ENCODE data around the gene C10orf95.

Gene C10orf95

DNA sequence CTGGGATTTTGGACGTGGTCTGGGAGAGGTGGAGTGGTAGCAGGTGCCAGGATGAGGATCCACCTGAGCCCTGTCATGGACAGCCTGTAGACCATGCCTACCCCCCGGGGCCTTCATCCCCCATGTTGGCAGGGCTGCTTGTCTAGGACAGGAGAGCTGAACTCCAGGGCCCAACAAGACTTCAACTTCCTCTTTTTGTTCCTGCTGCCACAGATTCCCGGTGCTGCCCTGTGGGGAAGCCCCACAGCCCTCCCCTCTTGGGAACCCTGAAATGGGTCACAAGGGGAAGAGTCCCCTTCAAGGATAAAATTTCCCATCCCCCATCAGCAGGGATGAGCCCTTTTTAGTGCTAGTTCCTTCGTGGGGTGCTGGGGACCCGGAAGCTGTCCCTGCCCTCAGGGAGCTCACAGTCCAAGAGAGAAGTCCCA is 17.7 kb downstream of the C10orf95 start:
- no peak overlapping the region for H3K27ac ChIP-seq
- TF ChIP-seq, protein P1, sequence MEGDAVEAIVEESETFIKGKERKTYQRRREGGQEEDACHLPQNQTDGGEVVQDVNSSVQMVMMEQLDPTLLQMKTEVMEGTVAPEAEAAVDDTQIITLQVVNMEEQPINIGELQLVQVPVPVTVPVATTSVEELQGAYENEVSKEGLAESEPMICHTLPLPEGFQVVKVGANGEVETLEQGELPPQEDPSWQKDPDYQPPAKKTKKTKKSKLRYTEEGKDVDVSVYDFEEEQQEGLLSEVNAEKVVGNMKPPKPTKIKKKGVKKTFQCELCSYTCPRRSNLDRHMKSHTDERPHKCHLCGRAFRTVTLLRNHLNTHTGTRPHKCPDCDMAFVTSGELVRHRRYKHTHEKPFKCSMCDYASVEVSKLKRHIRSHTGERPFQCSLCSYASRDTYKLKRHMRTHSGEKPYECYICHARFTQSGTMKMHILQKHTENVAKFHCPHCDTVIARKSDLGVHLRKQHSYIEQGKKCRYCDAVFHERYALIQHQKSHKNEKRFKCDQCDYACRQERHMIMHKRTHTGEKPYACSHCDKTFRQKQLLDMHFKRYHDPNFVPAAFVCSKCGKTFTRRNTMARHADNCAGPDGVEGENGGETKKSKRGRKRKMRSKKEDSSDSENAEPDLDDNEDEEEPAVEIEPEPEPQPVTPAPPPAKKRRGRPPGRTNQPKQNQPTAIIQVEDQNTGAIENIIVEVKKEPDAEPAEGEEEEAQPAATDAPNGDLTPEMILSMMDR (IDR thresholded peaks at IDR 0.05; ENCODE audit: low read depth, low read length, missing control alignments): no peak

DNA sequence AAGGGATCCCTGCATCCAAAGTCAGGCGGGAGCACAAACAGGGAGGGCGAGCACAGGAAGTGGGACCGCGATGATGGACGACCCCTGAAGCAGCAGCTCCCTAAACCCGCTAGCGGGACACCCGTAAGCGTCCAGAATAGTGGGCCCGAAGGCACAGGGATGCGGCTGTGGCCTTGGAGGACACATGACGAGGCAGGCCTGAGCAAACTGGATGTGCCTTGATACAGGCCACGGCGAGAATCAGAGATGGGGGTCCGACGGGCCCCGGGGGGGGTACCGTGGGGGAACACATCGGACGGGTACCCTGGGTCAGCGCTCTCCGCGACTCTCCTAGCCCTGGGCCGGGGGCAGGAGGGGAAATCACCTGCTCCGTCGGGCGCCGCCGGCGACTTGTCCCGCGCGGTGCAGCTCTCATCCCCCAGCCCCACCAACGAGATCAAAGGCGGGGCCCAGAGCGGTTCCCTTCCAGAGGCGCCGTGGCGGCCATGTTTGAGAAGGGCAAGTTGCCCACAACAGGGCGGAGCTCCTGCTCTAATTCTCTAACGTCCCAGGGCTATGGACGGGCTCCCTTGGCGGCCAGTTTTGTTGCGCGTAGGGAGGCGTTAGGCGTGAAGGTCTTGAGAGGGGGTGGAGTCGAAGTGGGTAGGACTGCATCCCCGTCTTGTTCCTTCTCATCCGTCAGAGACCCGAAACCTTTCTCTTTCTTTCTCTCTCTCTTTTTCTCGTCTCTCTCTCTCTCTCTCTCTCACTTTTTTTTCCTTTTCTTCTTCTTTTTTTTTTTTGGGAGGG is 19.0 kb downstream of the C10orf95 start, which contains the start of gene CUEDC2:
CUEDC2 (minus strand) TSS at position 413 of the 789 bp plus-strand sequence. CDS start 7,386 bp downstream, outside the sequence.
- in situ Hi-C loops (cut with HindIII; ENCODE audit: low pct_ligation_motif_present, low sequenced_read_pairs): no loop called here

More for the DNA sequence above, 17.7 kb downstream of the C10orf95 start:
- Histone ChIP-seq H3K36me3 (replicated peaks) (no peaks in the 10 kb centered on the region), H3K4me3 (ENCODE audit: low read depth, low read length) (no peak overlapping the region), H3K27me3 (replicated peaks) (no peaks in the 10 kb centered on the region)
- in situ Hi-C loops (cut with HindIII; ENCODE audit: low pct_ligation_motif_present, low sequenced_read_pairs): no loop called here
- DNase-seq: no peak

DNA sequence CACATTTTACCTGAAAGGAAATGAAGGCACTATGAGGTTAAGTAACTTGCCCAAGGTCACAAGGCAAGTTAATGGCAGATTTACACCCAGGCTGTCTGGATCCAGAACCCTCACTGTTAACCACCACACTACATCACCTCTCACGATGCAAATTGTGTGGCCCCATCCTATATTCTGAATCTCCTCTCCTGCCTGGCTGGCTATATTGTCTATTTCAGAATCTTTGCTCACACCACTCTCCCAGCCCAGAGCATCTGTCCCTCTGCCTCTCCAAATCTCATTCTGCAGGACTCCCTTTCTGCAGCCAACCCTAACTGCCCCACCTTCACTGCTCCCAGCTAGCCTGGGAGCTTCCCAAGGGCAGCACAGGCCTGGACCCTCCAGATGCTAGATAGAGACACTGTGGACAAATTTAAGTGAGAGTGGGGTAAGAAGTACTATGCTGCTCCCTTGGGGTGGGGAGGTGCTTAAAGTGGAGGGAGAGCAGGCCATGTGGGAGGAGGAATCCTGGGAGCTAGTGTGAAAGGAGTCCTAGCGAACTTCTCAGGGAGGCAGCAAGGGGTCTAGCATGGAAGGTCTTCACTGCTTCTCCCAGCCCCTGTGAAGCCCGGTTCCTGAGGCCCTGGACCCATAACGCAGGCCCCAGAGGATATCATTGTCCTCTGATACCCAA is 19.8 kb downstream of the C10orf95 start:
- no peaks in the 10 kb centered on the region for H3K27me3 ChIP-seq (replicated peaks)
- no peak for DNase-seq
- TF ChIP-seq, protein P1 (IDR thresholded peaks at IDR 0.05; ENCODE audit: low read depth, low read length, missing control alignments): peak; percentile 11
- in situ Hi-C loops (cut with HindIII; ENCODE audit: low pct_ligation_motif_present, low sequenced_read_pairs): no loop called here
- H3K4me3 ChIP-seq (ENCODE audit: low read depth, low read length): peak overlapping the region; percentile 91
- peak overlapping the region; percentile 52 for H3K27ac ChIP-seq
- no peaks in the 10 kb centered on the region for H3K36me3 ChIP-seq (replicated peaks)

More for the DNA sequence above, 19.0 kb downstream of the C10orf95 start, which contains the start of gene CUEDC2:
- H3K27me3 ChIP-seq (replicated peaks): no peaks in the 10 kb centered on the region
- no peaks in the 10 kb centered on the region for H3K36me3 ChIP-seq (replicated peaks)
- peak within 1 kb of the TSS; percentile 52 for H3K27ac ChIP-seq
- TF ChIP-seq, protein P1 (IDR thresholded peaks at IDR 0.05; ENCODE audit: low read depth, low read length, missing control alignments): no peak
- DNase-seq: peak; percentile 94
- H3K4me3 ChIP-seq (ENCODE audit: low read depth, low read length): peak within 1 kb of the TSS; percentile 91

DNA sequence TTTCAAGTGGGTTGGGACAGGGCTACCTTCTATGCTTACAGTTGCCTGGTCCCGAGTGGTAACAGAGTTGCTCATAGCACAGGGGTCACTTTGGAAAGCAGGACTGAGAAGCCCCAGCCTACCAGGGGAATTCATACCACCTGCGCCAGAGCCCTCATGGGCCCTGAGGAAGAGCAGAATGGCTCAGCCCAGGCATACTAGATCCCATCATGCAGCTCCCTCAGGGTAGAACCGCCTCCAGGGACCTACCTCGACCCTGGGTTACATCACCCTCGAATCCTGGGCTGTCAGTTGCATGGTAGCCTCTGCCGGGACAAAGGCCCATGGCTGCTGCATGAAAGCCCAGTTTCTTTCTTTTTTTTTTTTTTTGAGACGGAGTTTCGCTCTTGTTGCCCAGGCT is 21.9 kb downstream of the C10orf95 start:
- in situ Hi-C loops (cut with HindIII; ENCODE audit: low pct_ligation_motif_present, low sequenced_read_pairs): no loop called here
- TF ChIP-seq, protein P1 (IDR thresholded peaks at IDR 0.05; ENCODE audit: low read depth, low read length, missing control alignments): no peak
- Histone ChIP-seq H3K27me3 (replicated peaks) (no peaks in the 10 kb centered on the region), H3K36me3 (replicated peaks) (no peaks in the 10 kb centered on the region), H3K4me3 (ENCODE audit: low read depth, low read length) (no peak overlapping the region), H3K27ac (no peak overlapping the region)
- no peak for DNase-seq

DNA sequence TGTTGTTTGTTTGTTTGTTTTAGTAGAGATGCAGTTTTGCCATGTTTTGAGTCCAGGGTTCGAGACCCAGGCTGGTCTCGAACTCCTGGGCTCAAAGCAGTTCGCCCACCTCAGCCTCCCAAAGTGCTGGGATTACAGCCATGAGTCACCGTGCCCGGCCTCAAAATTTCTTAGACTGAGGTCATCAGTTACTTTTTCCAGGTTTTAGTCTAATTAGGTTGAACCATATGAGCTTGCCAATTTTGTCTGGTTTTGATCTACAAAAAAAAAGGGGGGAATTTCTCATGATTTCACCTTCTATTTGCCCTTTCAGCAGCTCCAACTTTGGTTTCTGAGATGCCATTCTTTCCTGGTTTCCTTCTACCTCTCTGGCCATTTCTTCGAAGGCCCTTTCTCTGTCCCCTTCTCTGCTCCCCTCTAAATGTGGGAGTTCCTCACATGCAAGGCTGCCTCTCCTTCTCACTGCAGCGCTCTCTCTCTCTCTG is 24.5 kb downstream of the C10orf95 start:
- in situ Hi-C loops (cut with HindIII; ENCODE audit: low pct_ligation_motif_present, low sequenced_read_pairs): no loop called here
- no peak overlapping the region for H3K27ac ChIP-seq
- no peaks in the 10 kb centered on the region for H3K27me3 ChIP-seq (replicated peaks)
- H3K36me3 ChIP-seq (replicated peaks): peaks cover 7% of the 10 kb centered on the region
- no peak overlapping the region for H3K4me3 ChIP-seq (ENCODE audit: low read depth, low read length)
- DNase-seq: no peak
- TF ChIP-seq, protein P1 (IDR thresholded peaks at IDR 0.05; ENCODE audit: low read depth, low read length, missing control alignments): no peak
